ENCODE measurements around the gene USP25. TPM values are rescaled to one million over a fixed set of nuclear protein-coding genes. Genes with fewer than 3 reads are reported as not detected.

Gene USP25
- total RNA-seq, 1 donor = 56.1 TPM

GRCh38 chr21:15850645-15851044 lies 120.9 kb downstream of the USP25 start:
- Histone ChIP-seq H3K36me3 (ENCODE audit: insufficient read depth, low read length) (no peaks in the 10 kb centered on the region), H3K4me2 (ENCODE audit: insufficient read depth, low read length) (peak overlapping the region; percentile 32), H3K9me3 (ENCODE audit: low read depth, low read length) (no peaks in the 10 kb centered on the region), H3K4me3 (ENCODE audit: insufficient read depth, low read length) (no peak overlapping the region), H3K79me2 (ENCODE audit: insufficient read depth, low read length) (no peaks in the 10 kb centered on the region), H2AFZ (ENCODE audit: low read length) (no peak overlapping the region), H3K27ac (ENCODE audit: low read depth, low read length) (no peak overlapping the region), H3K27me3 (ENCODE audit: insufficient read depth, low read length) (no peaks in the 10 kb centered on the region), H3K4me1 (ENCODE audit: insufficient read depth, low read length) (peaks cover 11% of the 10 kb centered on the region), H4K20me1 (ENCODE audit: insufficient read depth, low read length) (no peaks in the 10 kb centered on the region)
- DNase-seq (ENCODE audit: insufficient read length, low spot score, missing footprints) = no peak
- TF ChIP-seq CTCF (IDR thresholded peaks at IDR 0.05; ENCODE audit: extremely low read depth, low read depth, low read length) = no peak

GRCh38 chr21:15852146-15852545 lies 122.4 kb downstream of the USP25 start:
- H3K4me1 ChIP-seq (ENCODE audit: insufficient read depth, low read length) = peaks cover 11% of the 10 kb centered on the region
- no peaks in the 10 kb centered on the region for H3K79me2 ChIP-seq (ENCODE audit: insufficient read depth, low read length)
- no peaks in the 10 kb centered on the region for H3K36me3 ChIP-seq (ENCODE audit: insufficient read depth, low read length)
- H3K27ac ChIP-seq (ENCODE audit: low read depth, low read length) = no peak overlapping the region
- no peaks in the 10 kb centered on the region for H3K9me3 ChIP-seq (ENCODE audit: low read depth, low read length)
- no peaks in the 10 kb centered on the region for H4K20me1 ChIP-seq (ENCODE audit: insufficient read depth, low read length)
- H3K4me2 ChIP-seq (ENCODE audit: insufficient read depth, low read length) = no peak overlapping the region
- no peak for TF ChIP-seq CTCF (IDR thresholded peaks at IDR 0.05; ENCODE audit: extremely low read depth, low read depth, low read length)
- DNase-seq (ENCODE audit: insufficient read length, low spot score, missing footprints) = no peak
- no peak overlapping the region for H3K4me3 ChIP-seq (ENCODE audit: insufficient read depth, low read length)
- no peak overlapping the region for H2AFZ ChIP-seq (ENCODE audit: low read length)
- H3K27me3 ChIP-seq (ENCODE audit: insufficient read depth, low read length) = no peaks in the 10 kb centered on the region

DNA sequence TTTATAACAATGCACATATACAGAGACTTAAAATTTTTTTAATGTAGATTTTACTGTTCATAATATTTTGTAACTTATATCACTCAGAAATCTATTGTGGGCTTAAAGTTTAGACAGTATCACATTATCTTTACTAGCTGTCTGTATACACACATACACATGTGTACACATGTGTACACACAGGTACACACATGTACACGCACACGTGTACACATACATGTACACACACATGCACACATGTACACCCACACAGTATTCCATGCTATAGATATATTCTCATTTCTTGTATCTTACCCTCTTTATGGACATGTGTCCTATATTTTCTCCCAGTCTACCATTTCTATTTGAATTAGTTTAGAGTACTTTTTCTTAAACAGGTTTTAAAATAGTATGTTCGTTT lies 123.3 kb downstream of the USP25 start:
- Histone ChIP-seq H3K27me3 (ENCODE audit: insufficient read depth, low read length) (no peaks in the 10 kb centered on the region), H3K79me2 (ENCODE audit: insufficient read depth, low read length) (no peaks in the 10 kb centered on the region), H3K4me1 (ENCODE audit: insufficient read depth, low read length) (peaks cover 11% of the 10 kb centered on the region), H4K20me1 (ENCODE audit: insufficient read depth, low read length) (no peaks in the 10 kb centered on the region), H3K4me3 (ENCODE audit: insufficient read depth, low read length) (no peak overlapping the region), H2AFZ (ENCODE audit: low read length) (no peak overlapping the region), H3K4me2 (ENCODE audit: insufficient read depth, low read length) (no peak overlapping the region), H3K27ac (ENCODE audit: low read depth, low read length) (no peak overlapping the region), H3K36me3 (ENCODE audit: insufficient read depth, low read length) (no peaks in the 10 kb centered on the region), H3K9me3 (ENCODE audit: low read depth, low read length) (no peaks in the 10 kb centered on the region)
- no peak for DNase-seq (ENCODE audit: insufficient read length, low spot score, missing footprints)
- TF ChIP-seq CTCF (IDR thresholded peaks at IDR 0.05; ENCODE audit: extremely low read depth, low read depth, low read length) = no peak

DNA sequence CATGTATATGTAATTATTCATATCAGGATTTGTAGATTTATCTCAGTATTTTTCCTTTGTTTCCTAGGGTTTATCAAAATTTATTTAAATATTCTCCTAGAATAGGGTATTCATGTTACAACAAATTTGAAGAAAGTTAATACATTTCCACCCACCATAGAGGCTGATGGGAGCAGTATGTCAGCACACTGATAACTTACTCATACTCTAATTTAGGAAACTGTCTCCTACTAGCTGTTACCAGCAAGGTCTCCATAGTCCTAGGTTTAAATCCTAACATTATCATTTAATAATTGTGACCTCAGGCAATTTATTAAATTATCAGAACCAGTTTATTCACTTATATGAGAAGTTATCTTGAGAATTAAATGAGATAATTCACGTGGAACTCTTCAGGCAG lies 127.0 kb downstream of the USP25 start:
- Histone ChIP-seq H3K79me2 (ENCODE audit: insufficient read depth, low read length) (no peaks in the 10 kb centered on the region), H4K20me1 (ENCODE audit: insufficient read depth, low read length) (no peaks in the 10 kb centered on the region), H3K4me3 (ENCODE audit: insufficient read depth, low read length) (no peak overlapping the region), H3K9me3 (ENCODE audit: low read depth, low read length) (no peaks in the 10 kb centered on the region), H2AFZ (ENCODE audit: low read length) (no peak overlapping the region), H3K27me3 (ENCODE audit: insufficient read depth, low read length) (no peaks in the 10 kb centered on the region), H3K27ac (ENCODE audit: low read depth, low read length) (no peak overlapping the region), H3K4me2 (ENCODE audit: insufficient read depth, low read length) (no peak overlapping the region), H3K36me3 (ENCODE audit: insufficient read depth, low read length) (no peaks in the 10 kb centered on the region), H3K4me1 (ENCODE audit: insufficient read depth, low read length) (no peaks in the 10 kb centered on the region)
- no peak for DNase-seq (ENCODE audit: insufficient read length, low spot score, missing footprints)
- TF ChIP-seq CTCF (IDR thresholded peaks at IDR 0.05; ENCODE audit: extremely low read depth, low read depth, low read length) = no peak
